Activated CD8-positive, alpha-beta T cell treated with anti-CD3 and anti-CD28 coated beads, Interleukin-2, amount 10 ng/mL, durations not matched to agents 7 days and 5 days (primary cell): ENCODE measurements around the gene HECTD1. TPM values are rescaled to one million over a fixed set of nuclear protein-coding genes. Genes with fewer than 3 reads are reported as not detected.

Source experiments
- ATAC-seq: fragments of 150-1000 bp; cut with Tn5 transposase; one replicate; pipeline ENCODE4 v1.10.0; 2021; ENCODE audit warnings: moderate library complexity
- CTCF ChIA-PET: fragments of 350-600 bp; sonication (Branson Sonifier 250); formaldehyde crosslinking; loops from one replicate; lab custom pipeline; 2021; ENCODE audit warnings: antibody characterized with exemption; lab: Charles Lee
- POLR2A ChIA-PET: fragments of 350-600 bp; sonication (Branson Sonifier 250); formaldehyde crosslinking; loops from one replicate; lab custom pipeline; 2021; ENCODE audit warnings: antibody characterized with exemption; lab: Charles Lee
- DNase-seq: peaks from one replicate; pipeline ENCODE4 v3.0.0-alpha.2; 2020
- H3K27ac Mint-ChIP-seq: one replicate; pipeline ENCODE4 v1.8.0; 2021; ENCODE audit warnings: mild to moderate bottlenecking, mixed read lengths
- H3K27me3 Mint-ChIP-seq: one replicate; pipeline ENCODE4 v1.8.0; 2021; ENCODE audit warnings: low read depth, mixed read lengths
- H3K36me3 Mint-ChIP-seq: one replicate; pipeline ENCODE4 v1.8.0; 2021; ENCODE audit warnings: low read depth, mixed read lengths
- H3K4me1 Mint-ChIP-seq: one replicate; pipeline ENCODE4 v1.8.0; 2021; ENCODE audit warnings: low read depth, mixed read lengths
- H3K4me3 Mint-ChIP-seq: one replicate; pipeline ENCODE4 v1.8.0; 2021; ENCODE audit warnings: mild to moderate bottlenecking, mixed read lengths
- H3K9me3 Mint-ChIP-seq: one replicate; pipeline ENCODE4 v1.8.0; 2022; ENCODE audit warnings: mixed read lengths; ENCODE audit not compliant: insufficient read depth
- total RNA-seq, 2 experiments: library from RNA; stranded (reverse); gene quantifications; one replicate each; pipeline ENCODE4 v1.2.3, GENCODE V29; 2021

HECTD1 gene
- total RNA-seq, 2 experiments from 2014 or later, result 90.6 to 105 TPM

GRCh38 chr14:31223331-31223730 is 15.7 kb upstream of the HECTD1 start:
- ChIA-PET CTCF (interaction anchor here (1.1 kb wide), 1 partner anchor 16 kb away, joined by 3 read pairs; the partner anchor contains the start of gene HECTD1), POLR2A (no interaction called here)
- H3K36me3 Mint-ChIP-seq, result no peaks in the 10 kb centered on the region
- H3K27ac Mint-ChIP-seq, result no peak overlapping the region
- H3K9me3 Mint-ChIP-seq, result no peaks in the 10 kb centered on the region
- no peaks in the 10 kb centered on the region for H3K27me3 Mint-ChIP-seq
- ATAC-seq (no peak), DNase-seq (no peak)
- H3K4me3 Mint-ChIP-seq, result no peak overlapping the region
- H3K4me1 Mint-ChIP-seq, result no peaks in the 10 kb centered on the region

GRCh38 chr14:31222834-31223233 is 15.2 kb upstream of the HECTD1 start:
- ChIA-PET POLR2A (no interaction called here), CTCF (interaction anchor here (1.1 kb wide), 1 partner anchor 15 kb away, joined by 3 read pairs; the partner anchor contains the start of gene HECTD1)
- Mint-ChIP-seq H3K4me1 (no peaks in the 10 kb centered on the region), H3K27me3 (no peaks in the 10 kb centered on the region), H3K9me3 (no peaks in the 10 kb centered on the region), H3K36me3 (no peaks in the 10 kb centered on the region), H3K27ac (no peak overlapping the region), H3K4me3 (no peak overlapping the region)
- no peak for DNase-seq
- no peak for ATAC-seq

DNA sequence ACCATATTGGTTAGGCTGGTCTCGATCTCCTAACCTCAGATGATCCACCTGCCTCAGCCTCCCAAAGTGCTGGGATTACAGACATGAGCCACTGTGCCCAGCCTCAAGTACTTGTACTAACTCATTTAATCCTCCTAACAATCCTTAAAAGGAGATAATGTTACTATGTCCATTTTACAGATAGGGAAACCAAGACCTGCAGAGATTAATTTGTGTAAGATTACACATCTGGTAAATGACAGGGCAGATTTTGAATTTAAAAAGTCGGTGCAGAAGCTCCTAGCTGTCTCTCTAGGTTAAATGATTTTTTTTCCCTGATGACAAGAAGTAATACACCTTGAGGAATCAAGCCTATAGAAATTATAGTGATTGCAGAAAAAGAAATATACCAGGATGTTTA is 13.7 kb upstream of the HECTD1 start:
- H3K27me3 Mint-ChIP-seq, result no peaks in the 10 kb centered on the region
- no peaks in the 10 kb centered on the region for H3K36me3 Mint-ChIP-seq
- no peak overlapping the region for H3K27ac Mint-ChIP-seq
- CTCF ChIA-PET, result no interaction called here
- no peaks in the 10 kb centered on the region for H3K4me1 Mint-ChIP-seq
- POLR2A ChIA-PET, result no interaction called here
- H3K4me3 Mint-ChIP-seq, result no peak overlapping the region
- DNase-seq (no peak), ATAC-seq (no peak)
- H3K9me3 Mint-ChIP-seq, result no peaks in the 10 kb centered on the region

DNA sequence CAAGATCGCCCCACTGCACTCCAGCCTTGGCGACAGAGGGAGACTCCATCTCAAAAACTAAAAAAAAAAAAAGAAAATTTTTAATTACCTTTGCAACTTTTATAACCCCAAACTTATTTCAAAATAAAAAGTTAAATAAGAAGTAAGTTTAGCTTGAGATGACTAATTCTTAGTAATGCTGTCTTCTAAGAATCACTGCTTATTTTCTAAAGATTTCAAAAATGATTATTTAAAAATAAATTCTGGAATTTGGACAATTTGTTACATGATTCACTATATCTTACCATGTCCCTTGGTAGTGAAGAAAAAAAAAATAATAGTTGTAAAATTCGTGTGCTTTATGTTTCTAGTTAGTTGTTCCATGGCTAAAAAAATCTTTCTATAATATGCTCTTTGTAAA is 11.6 kb upstream of the HECTD1 start:
- POLR2A ChIA-PET, result interaction anchor here (1.2 kb wide), 1 partner anchor 12 kb away, joined by 3 read pairs; the partner anchor contains the start of gene HECTD1
- Mint-ChIP-seq H3K27me3 (no peaks in the 10 kb centered on the region), H3K36me3 (no peaks in the 10 kb centered on the region), H3K9me3 (no peaks in the 10 kb centered on the region), H3K4me1 (no peaks in the 10 kb centered on the region), H3K27ac (no peak overlapping the region), H3K4me3 (no peak overlapping the region)
- ATAC-seq (no peak), DNase-seq (no peak)
- CTCF ChIA-PET, result no interaction called here

- Mint-ChIP-seq H3K36me3 (no peaks in the 10 kb centered on the region), H3K27ac (no peak overlapping the region), H3K4me3 (no peak overlapping the region), H3K27me3 (no peaks in the 10 kb centered on the region), H3K4me1 (no peaks in the 10 kb centered on the region), H3K9me3 (no peaks in the 10 kb centered on the region)
- ATAC-seq, result no peak
- no peak for DNase-seq
- ChIA-PET POLR2A (no interaction called here), CTCF (no interaction called here)
Observed at GRCh38 chr14:31216359-31216758, 8.8 kb upstream of the HECTD1 start.

GRCh38 chr14:31212893-31213292 is 5.3 kb upstream of the HECTD1 start:
- H3K9me3 Mint-ChIP-seq, result no peaks in the 10 kb centered on the region
- CTCF ChIA-PET, result no interaction called here
- H3K4me3 Mint-ChIP-seq, result no peak overlapping the region
- DNase-seq, result no peak
- H3K4me1 Mint-ChIP-seq, result peaks cover 25% of the 10 kb centered on the region
- no peak for ATAC-seq
- no peak overlapping the region for H3K27ac Mint-ChIP-seq
- POLR2A ChIA-PET, result no interaction called here
- H3K36me3 Mint-ChIP-seq, result no peaks in the 10 kb centered on the region
- no peaks in the 10 kb centered on the region for H3K27me3 Mint-ChIP-seq

DNA sequence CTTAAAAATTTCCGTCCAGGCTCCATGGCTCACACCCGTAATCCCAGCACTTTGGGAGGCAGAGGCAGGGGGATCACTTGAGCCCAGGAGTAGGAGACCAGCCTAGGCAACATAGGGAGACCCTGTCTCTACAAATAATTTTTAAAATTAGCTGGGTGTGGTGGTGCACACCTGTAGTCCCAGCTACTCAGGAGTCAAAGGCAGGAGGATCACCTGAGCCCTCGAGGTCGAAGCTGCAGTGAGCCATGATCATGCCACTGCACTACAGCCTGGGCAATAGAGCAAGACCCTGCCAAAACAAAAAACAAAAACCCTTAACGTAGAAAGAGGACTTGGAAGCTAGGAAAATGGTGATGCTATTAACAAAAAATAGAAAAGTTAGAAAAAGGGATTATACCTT is 2.0 kb upstream of the HECTD1 start:
- POLR2A ChIA-PET, result interaction anchor here (0.6 to 2.9 kb wide), 3 partner anchors 79 to 183 kb away, joined by 4 to 30 read pairs (median 10); partner anchors contain the start of genes AP4S1 and STRN3
- H3K4me3 Mint-ChIP-seq, result no peak overlapping the region
- H3K36me3 Mint-ChIP-seq, result peaks cover 14% of the 10 kb centered on the region
- no peak for DNase-seq
- H3K27ac Mint-ChIP-seq, result no peak overlapping the region
- CTCF ChIA-PET, result interaction anchor here (0.9 kb wide), 1 partner anchor 146 kb away, joined by 3 read pairs; no protein-coding TSS in a partner anchor
- H3K27me3 Mint-ChIP-seq, result no peaks in the 10 kb centered on the region
- no peak for ATAC-seq
- H3K9me3 Mint-ChIP-seq, result no peaks in the 10 kb centered on the region
- H3K4me1 Mint-ChIP-seq, result peaks cover 35% of the 10 kb centered on the region

DNA sequence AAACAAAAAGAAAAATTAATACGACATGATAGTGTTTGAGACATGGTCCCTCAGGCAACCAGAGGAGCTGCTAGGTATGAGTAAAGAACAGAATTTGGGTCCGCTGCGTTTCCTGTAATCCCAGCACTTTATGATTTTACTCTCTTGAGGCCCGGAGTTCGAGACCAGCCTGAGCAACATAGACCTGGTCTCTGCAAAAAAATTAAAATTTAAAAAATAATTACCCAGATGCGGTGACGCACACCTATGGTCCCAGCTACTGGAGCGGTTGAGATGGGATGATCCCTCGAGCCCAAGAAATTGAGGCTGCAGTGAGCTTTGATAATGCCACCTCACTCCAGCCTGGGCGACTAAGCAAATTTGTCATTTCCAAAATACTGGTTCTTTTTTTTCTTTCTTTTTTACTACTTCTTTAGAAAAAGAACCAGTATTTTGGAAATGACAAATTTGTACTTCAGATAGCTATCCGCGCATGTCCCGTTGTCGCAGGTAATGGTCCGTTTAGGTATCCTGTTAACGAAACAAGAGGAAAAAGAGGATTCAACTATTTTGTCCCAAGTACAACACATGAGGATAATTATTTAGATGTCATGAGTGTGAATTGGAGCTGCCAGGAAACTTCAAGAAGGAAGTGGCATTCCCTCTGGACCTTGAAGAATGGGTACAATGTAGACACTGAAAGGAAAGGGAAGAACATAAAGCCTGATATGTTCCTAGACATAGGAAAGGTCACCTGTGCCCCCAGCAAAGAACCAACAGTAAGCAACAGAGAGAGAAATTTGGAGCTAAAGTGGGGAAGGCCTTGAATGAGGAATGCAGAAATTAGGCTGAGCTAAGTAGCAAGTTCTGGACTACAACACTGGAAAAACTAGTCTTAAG is 1.2 kb upstream of the HECTD1 start:
- no peak for DNase-seq

GRCh38 chr14:31207287-31207754 is 272 bp downstream of the HECTD1 start:
- ChIA-PET CTCF (interaction anchor here (0.7 to 2.4 kb wide), 14 partner anchors 9 to 250 kb away, joined by 3 to 18 read pairs (median 4); partner anchors contain the start of genes AP4S1, DTD2, HEATR5A and STRN3), POLR2A (interaction anchor here (0.7 to 3.3 kb wide), 25 partner anchors 10 to 585 kb away, joined by 3 to 30 read pairs (median 4); partner anchors contain the start of genes AP4S1, HEATR5A, SCFD1 and STRN3)
- H3K36me3 Mint-ChIP-seq, result peaks cover 32% of the 10 kb centered on the region
- no peaks in the 10 kb centered on the region for H3K27me3 Mint-ChIP-seq
- H3K27ac Mint-ChIP-seq, result peak overlapping the region; percentile 100
- ATAC-seq (peak; percentile 4), DNase-seq (no peak)
- peaks cover 49% of the 10 kb centered on the region for H3K4me1 Mint-ChIP-seq
- no peaks in the 10 kb centered on the region for H3K9me3 Mint-ChIP-seq
- H3K4me3 Mint-ChIP-seq, result peak overlapping the region; percentile 82

More for the DNA sequence above, 1.2 kb upstream of the HECTD1 start:
- peak overlapping the region; percentile 82 for H3K4me3 Mint-ChIP-seq
- no peaks in the 10 kb centered on the region for H3K27me3 Mint-ChIP-seq
- ChIA-PET POLR2A (interaction anchor here (0.6 to 3.3 kb wide), 15 partner anchors 12 to 655 kb away, joined by 3 to 30 read pairs (median 4); partner anchors contain the start of genes AP4S1, HEATR5A, SCFD1 and STRN3), CTCF (interaction anchor here (0.9 to 2.4 kb wide), 12 partner anchors 19 to 245 kb away, joined by 3 to 18 read pairs (median 4); partner anchors contain the start of genes AP4S1, HEATR5A and STRN3)
- no peaks in the 10 kb centered on the region for H3K9me3 Mint-ChIP-seq
- H3K4me1 Mint-ChIP-seq, result peaks cover 41% of the 10 kb centered on the region
- no peak for ATAC-seq
- H3K27ac Mint-ChIP-seq, result peak overlapping the region; percentile 100
- peaks cover 20% of the 10 kb centered on the region for H3K36me3 Mint-ChIP-seq

- Mint-ChIP-seq H3K27me3 (no peaks in the 10 kb centered on the region), H3K36me3 (peaks cover 37% of the 10 kb centered on the region), H3K4me1 (peaks cover 49% of the 10 kb centered on the region), H3K4me3 (peak overlapping the region; percentile 82), H3K27ac (peak overlapping the region; percentile 100), H3K9me3 (no peaks in the 10 kb centered on the region)
- DNase-seq, result peak; percentile 62
- ChIA-PET CTCF (interaction anchor here (1.2 to 2.4 kb wide), 6 partner anchors 80 to 214 kb away, joined by 3 to 18 read pairs (median 4); partner anchors contain the start of genes AP4S1, HEATR5A and STRN3), POLR2A (interaction anchor here (0.6 to 3.3 kb wide), 19 partner anchors 11 to 243 kb away, joined by 3 to 30 read pairs (median 3); partner anchors contain the start of genes AP4S1, HEATR5A and STRN3)
- peak; percentile 4 for ATAC-seq
Observed at GRCh38 chr14:31206536-31207286, 882 bp downstream of the HECTD1 start.
